Measurements from ENCODE around the gene NBAS. TPM values are rescaled to one million over a fixed set of nuclear protein-coding genes. Genes with fewer than 3 reads are reported as not detected.

Gene NBAS
- polyA plus RNA-seq (2012; rRNA removed), result 11.9 and 12.0 TPM in 2 replicates
- 9.5 and 11.4 TPM in 2 replicates for polyA plus RNA-seq (2012; cell fraction: cytosol; rRNA removed)
- 23.4 and 24.0 TPM in 2 replicates for polyA plus RNA-seq (2012; cell fraction: nucleus; rRNA removed)

GRCh38 chr2:15560988-15561573, at the start of gene NBAS:
Gene NBAS, minus strand, starts transcription at chr2:15561334. Its CDS starts 30 bp downstream, at chr2:15561304.
- Histone ChIP-seq H3K4me3 (ENCODE audit: low read depth in 2 of 2, low read length in 1 of 2) (peak within 1 kb of the TSS; percentile 87 to 98), H4K20me1 (ENCODE audit: insufficient read depth) (peaks cover 9% of the 10 kb centered on the region; the same call in 1 of the 2 replicates), H3K9ac (peak within 1 kb of the TSS; percentile 75), H3K9me3 (no peaks in the 10 kb centered on the region), H3K36me3 (replicated peaks in 1 of 2; ENCODE audit: control insufficient read depth in 1 of 2, insufficient read depth in 2 of 2, low read length in 1 of 2) (peaks cover 6% of the 10 kb centered on the region in 2 experiments), H3K9me2 (no peaks in the 10 kb centered on the region), H3K27ac (ENCODE audit: low read depth in 2 of 2, low read length in 1 of 2) (peak within 1 kb of the TSS; percentile 62 to 86; a peak in 3 of 4 replicates), H3K79me2 (ENCODE audit: insufficient read depth) (peaks cover 49% of the 10 kb centered on the region), H3K27me3 (ENCODE audit: insufficient read depth) (no peaks in the 10 kb centered on the region), H3F3A (replicated peaks; ENCODE audit: insufficient read depth) (peaks cover 8% of the 10 kb centered on the region), H3K4me2 (peak within 1 kb of the TSS; percentile 92), H2AFZ (ENCODE audit: low read depth) (peak within 1 kb of the TSS; percentile 100), H3K4me1 (ENCODE audit: control insufficient read depth in 1 of 2, insufficient read depth in 2 of 2, low read depth in 1 of 2, low read length in 1 of 2) (peaks cover 5 to 15% of the 10 kb centered on the region in 2 experiments; a peak in 2 of 4 replicates)
- 1% methylated on average over 28 of the region's 30 CpGs for WGBS (ENCODE audit: low lambda C conversion rate)
- DNase-seq, result peak; percentile 89
- POLR2A ChIA-PET, result interaction anchor here (1.1 to 1.4 kb wide), 2 partner anchors 14 to 177 kb away, joined by 3 read pairs; no protein-coding TSS in a partner anchor
- CTCF ChIA-PET, result interaction anchor here (0.7 to 4.0 kb wide), 6 partner anchors 15 to 502 kb away, joined by 3 to 25 read pairs (median 4); no protein-coding TSS in a partner anchor
- TF ChIP-seq RXRA (IDR thresholded peaks at IDR 0.05; ENCODE audit: borderline replicate concordance, low read depth) (no peak), FOSL2 (IDR thresholded peaks at IDR 0.05; ENCODE audit: borderline replicate concordance, low read depth) (no peak), REST (IDR thresholded peaks at IDR 0.05; ENCODE audit: low read depth, low read length) (peak; percentile 82), ZBTB33 (IDR thresholded peaks at IDR 0.05; ENCODE audit: borderline replicate concordance, low read depth) (no peak; the same call in 1 of the 2 replicates), CHD2 (IDR thresholded peaks at IDR 0.05; ENCODE audit: low read length, partially characterized antibody) (peak; percentile 89), NRF1 (IDR thresholded peaks at IDR 0.05; ENCODE audit: low read depth, low read length) (no peak), USF1 (IDR thresholded peaks at IDR 0.05; ENCODE audit: borderline replicate concordance, low read depth) (no peak), SMC3 (IDR thresholded peaks at IDR 0.05; ENCODE audit: low read depth, low read length) (no peak), JUND (IDR thresholded peaks at IDR 0.05) (no peak), EZH2phosphoT487 (IDR thresholded peaks at IDR 0.05; ENCODE audit: borderline replicate concordance, low read depth) (no peak), SIN3A (IDR thresholded peaks at IDR 0.05; ENCODE audit: borderline replicate concordance, low read depth, low read length) (peak; percentile 98), RFX5 (IDR thresholded peaks at IDR 0.05; ENCODE audit: low read length) (no peak; the same call in 1 of the 2 replicates), CTCF (IDR thresholded peaks at IDR 0.05) (no peak), YY1 (IDR thresholded peaks at IDR 0.05; ENCODE audit: low read depth) (peak; percentile 97), POLR2AphosphoS5 (IDR thresholded peaks at IDR 0.05; ENCODE audit: low read depth, low read length) (peak; percentile 91), GATA2 (CRISPR knock-in tag; IDR thresholded peaks at IDR 0.05) (no peak), RAD21 (IDR thresholded peaks at IDR 0.05; ENCODE audit: low read length) (no peak), MXI1 (IDR thresholded peaks at IDR 0.05; ENCODE audit: low read depth, low read length) (peak; percentile 93), NFIC (IDR thresholded peaks at IDR 0.05; ENCODE audit: borderline replicate concordance) (no peak), FOXJ3 (CRISPR knock-in tag; IDR thresholded peaks at IDR 0.05) (0 out of 2 replicates have a peak, but pooled peaks have one; percentile 30), TAF1 (IDR thresholded peaks at IDR 0.05; ENCODE audit: borderline replicate concordance, low read depth, low read length) (peak; percentile 94), PBX3 (IDR thresholded peaks at IDR 0.05) (peak; percentile 51; the same call in 1 of the 2 replicates), RCOR1 (IDR thresholded peaks at IDR 0.05; ENCODE audit: low read length) (peak; percentile 74; the same call in 1 of the 2 replicates), ELF1 (IDR thresholded peaks at IDR 0.05) (peak; percentile 77)

Data from SK-N-SH (cell line).